Measurements from ENCODE around the gene NTSR2. TPM values are rescaled to one million over a fixed set of nuclear protein-coding genes. Genes with fewer than 3 reads are reported as not detected.

NTSR2 gene
- total and polyA plus RNA-seq, 10 of the 15 experiments (the other 5 are each of a cell fraction or from before 2014, with no cell fraction given), result not detected

GRCh38 chr2:11711354-11711716 lies 41.3 kb upstream of the NTSR2 start:
- TF ChIP-seq NRF1 (conservative IDR thresholded peaks at IDR 0.05; ENCODE audit: low read depth, low read length) (no peak), USF2 (IDR thresholded peaks at IDR 0.05; ENCODE audit: borderline replicate concordance, low read depth, low read length) (no peak), POU2F2 (IDR thresholded peaks at IDR 0.05; ENCODE audit: borderline replicate concordance, low read depth, low read length) (no peak), SIN3A (IDR thresholded peaks at IDR 0.05; ENCODE audit: low read depth, low read length) (no peak), BRCA1 (IDR thresholded peaks at IDR 0.05; ENCODE audit: low read depth, low read length) (no peak), SUZ12 (IDR thresholded peaks at IDR 0.05; ENCODE audit: unreplicated experiment) (no peak), PML (IDR thresholded peaks at IDR 0.05; ENCODE audit: low read length) (no peak), SREBF2 (IDR thresholded peaks at IDR 0.05; ENCODE audit: low read length) (no peak), BACH1 (IDR thresholded peaks at IDR 0.05; ENCODE audit: borderline replicate concordance) (no peak), REST (IDR thresholded peaks at IDR 0.05; ENCODE audit: low read depth, low read length) (no peak), ESRRA (IDR thresholded peaks at IDR 0.05; ENCODE audit: low read length) (no peak)
- TF ChIP-seq, protein P1, sequence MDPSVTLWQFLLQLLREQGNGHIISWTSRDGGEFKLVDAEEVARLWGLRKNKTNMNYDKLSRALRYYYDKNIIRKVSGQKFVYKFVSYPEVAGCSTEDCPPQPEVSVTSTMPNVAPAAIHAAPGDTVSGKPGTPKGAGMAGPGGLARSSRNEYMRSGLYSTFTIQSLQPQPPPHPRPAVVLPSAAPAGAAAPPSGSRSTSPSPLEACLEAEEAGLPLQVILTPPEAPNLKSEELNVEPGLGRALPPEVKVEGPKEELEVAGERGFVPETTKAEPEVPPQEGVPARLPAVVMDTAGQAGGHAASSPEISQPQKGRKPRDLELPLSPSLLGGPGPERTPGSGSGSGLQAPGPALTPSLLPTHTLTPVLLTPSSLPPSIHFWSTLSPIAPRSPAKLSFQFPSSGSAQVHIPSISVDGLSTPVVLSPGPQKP (IDR thresholded peaks at IDR 0.05; ENCODE audit: low read depth, low read length), result no peak
- TF ChIP-seq, protein P2, sequence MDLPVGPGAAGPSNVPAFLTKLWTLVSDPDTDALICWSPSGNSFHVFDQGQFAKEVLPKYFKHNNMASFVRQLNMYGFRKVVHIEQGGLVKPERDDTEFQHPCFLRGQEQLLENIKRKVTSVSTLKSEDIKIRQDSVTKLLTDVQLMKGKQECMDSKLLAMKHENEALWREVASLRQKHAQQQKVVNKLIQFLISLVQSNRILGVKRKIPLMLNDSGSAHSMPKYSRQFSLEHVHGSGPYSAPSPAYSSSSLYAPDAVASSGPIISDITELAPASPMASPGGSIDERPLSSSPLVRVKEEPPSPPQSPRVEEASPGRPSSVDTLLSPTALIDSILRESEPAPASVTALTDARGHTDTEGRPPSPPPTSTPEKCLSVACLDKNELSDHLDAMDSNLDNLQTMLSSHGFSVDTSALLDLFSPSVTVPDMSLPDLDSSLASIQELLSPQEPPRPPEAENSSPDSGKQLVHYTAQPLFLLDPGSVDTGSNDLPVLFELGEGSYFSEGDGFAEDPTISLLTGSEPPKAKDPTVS (IDR thresholded peaks at IDR 0.05; ENCODE audit: low read depth, low read length), result no peak
- Histone ChIP-seq H3K79me2 (ENCODE audit: control insufficient read depth, insufficient read depth, low read length) (no peaks in the 10 kb centered on the region), H3K4me3 (no peak overlapping the region), H3K4me1 (ENCODE audit: control insufficient read depth, insufficient read depth, low read length) (no peaks in the 10 kb centered on the region), H2AFZ (ENCODE audit: control insufficient read depth, low read depth, low read length) (no peak overlapping the region), H3K36me3 (ENCODE audit: control insufficient read depth in 2 of 2, insufficient read depth in 2 of 2, low read length in 1 of 2) (no peaks in the 10 kb centered on the region), H3K9ac (ENCODE audit: control insufficient read depth, insufficient read depth, low read length) (no peak overlapping the region), H3K9me3 (replicated peaks; ENCODE audit: control insufficient read depth, insufficient read depth, low read length) (no peaks in the 10 kb centered on the region), H3K27ac (ENCODE audit: control insufficient read depth, insufficient read depth) (no peak overlapping the region), H3K27me3 (replicated peaks in 1 of 2; ENCODE audit: control insufficient read depth in 2 of 2, insufficient read depth in 2 of 2, low read length in 1 of 2) (peaks cover 2 to 4% of the 10 kb centered on the region in 2 experiments; a peak in 2 of 4 replicates), H3K4me2 (ENCODE audit: control insufficient read depth, insufficient read depth) (no peak overlapping the region), H4K20me1 (ENCODE audit: control insufficient read depth, insufficient read depth) (no peaks in the 10 kb centered on the region)
- in situ Hi-C loops (cut with MboI) (no loop called here), intact Hi-C loops (cut with micrococcal nuclease; ENCODE audit: unreplicated experiment) (no loop called here)
- RAD21 ChIA-PET (ENCODE audit: unreplicated experiment), result no interaction called here
- FAIRE-seq (no peak), DNase-seq (ENCODE audit: low read depth, low spot score) (no peak), ATAC-seq (no peak)
- no TSS peak for BruUV-seq (replicated peaks)
- WGBS (ENCODE audit: insufficient coverage, insufficient replicate concordance, low lambda C conversion rate, missing lambda C conversion rate), result 19% methylated on average over 1 of the region's 1 CpG
- POLR2A ChIA-PET, result no interaction called here
- CTCF ChIA-PET, result interaction anchor here (1.2 kb wide), 1 partner anchor 16 kb away, joined by 3 read pairs; no protein-coding TSS in a partner anchor
- SMC1A ChIA-PET (ENCODE audit: uncharacterized antibody, unreplicated experiment), result interaction anchor here (1.6 kb wide), 1 partner anchor 69 kb away, joined by 3 read pairs; no protein-coding TSS in a partner anchor
